AG08395 (cell line): ENCODE data around the gene FAM227B.
A peak's percentile ranks its signal among the peaks of the same experiment; 100 is the strongest.
"Not testable (repeated sequence)": the region's sequence is repeated elsewhere in the genome, so short reads cannot be mapped to it uniquely, and the experiment has no call there.

Experiments used
- DNase-seq: peaks from one replicate; pipeline ENCODE4 v3.0.0; 2012; ENCODE audit warnings: mixed read lengths, low spot score

FAM227B gene

GRCh38 chr15:49494842-49495241, 125.8 kb downstream of the FAM227B start:
- DNase-seq, result no peak

DNA sequence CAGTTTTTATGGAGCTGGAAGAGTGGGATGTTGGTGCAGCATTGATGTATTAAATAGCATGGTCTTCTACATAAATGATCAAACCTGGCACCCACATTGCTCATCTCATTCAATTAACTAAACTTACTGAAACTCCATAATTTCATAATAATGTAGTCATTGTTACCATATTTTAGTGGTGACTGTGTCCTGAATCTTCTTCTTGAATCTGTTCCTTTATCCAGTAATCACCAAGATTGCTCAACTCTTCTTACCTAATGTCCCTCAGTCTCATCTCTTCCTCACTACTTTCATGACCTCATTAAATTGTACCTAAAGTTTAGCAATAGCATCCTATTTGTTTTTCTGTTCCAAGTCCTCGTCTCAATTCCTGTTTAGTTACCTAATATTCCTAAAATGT, 127.8 kb downstream of the FAM227B start:
- peak; percentile 54 for DNase-seq

GRCh38 chr15:49492151-49492550, 128.5 kb downstream of the FAM227B start:
- no peak for DNase-seq

DNA sequence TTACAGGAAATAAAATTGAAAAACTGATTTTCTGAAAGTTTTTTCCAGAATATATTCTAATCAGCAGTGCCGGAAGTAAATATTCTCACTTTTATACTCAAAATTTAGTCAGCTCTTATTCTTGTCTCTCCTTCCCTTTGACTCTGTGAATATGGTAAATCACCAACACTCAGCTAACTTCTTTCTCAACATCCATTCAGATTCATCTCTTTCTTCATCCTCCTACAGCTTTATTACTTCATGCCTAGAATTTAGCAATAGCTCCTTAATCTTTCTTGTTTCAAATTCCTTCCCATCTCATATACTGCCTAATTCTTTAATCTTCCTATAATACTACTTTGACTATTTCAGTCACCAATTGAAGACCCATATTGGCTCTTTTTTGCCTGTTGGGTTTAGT, 129.7 kb downstream of the FAM227B start:
- no peak for DNase-seq

DNA sequence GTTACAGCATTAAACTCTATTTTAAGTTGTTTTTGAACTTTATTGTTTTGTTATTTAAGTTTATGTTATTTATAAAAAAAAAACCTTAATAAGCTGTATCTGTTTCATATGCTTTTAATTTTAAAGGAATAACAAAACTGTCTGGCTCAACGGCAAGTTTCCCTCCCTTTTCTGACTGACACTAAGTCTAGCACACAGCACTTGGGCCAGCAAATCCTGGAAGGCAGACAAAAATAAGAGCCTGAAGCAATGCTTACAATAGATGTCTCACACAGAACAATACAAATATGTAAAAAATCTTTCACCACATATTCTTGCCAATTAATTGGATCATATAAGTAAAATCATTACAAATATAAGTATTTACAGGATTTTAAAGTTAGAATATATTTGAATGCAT, 135.2 kb downstream of the FAM227B start:
- not testable (repeated sequence) for DNase-seq

- DNase-seq, result not testable (repeated sequence)
Observed at GRCh38 chr15:49478982-49479381, 141.6 kb downstream of the FAM227B start.

DNA sequence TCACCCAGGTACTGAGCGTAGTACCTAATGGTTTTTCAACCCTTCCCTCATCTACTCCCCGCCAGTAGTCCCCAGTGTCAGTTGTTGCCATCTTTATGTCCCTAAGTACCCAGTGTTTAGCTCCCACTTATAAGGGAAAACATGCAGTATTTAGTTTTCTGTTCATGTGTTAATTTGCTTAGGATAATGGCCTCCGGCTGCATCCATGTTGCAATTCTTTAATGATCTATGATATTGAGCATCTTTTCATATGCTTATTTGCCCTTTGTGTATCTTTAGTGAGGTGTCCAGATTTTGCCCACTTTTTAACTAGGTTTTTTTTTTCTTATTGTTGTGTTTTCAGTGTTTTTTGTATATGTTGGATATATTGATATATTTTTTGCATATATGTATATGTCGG, 142.6 kb downstream of the FAM227B start:
- not testable (repeated sequence) for DNase-seq

- no peak for DNase-seq
Observed at GRCh38 chr15:49473031-49473430, 147.6 kb downstream of the FAM227B start.

DNA sequence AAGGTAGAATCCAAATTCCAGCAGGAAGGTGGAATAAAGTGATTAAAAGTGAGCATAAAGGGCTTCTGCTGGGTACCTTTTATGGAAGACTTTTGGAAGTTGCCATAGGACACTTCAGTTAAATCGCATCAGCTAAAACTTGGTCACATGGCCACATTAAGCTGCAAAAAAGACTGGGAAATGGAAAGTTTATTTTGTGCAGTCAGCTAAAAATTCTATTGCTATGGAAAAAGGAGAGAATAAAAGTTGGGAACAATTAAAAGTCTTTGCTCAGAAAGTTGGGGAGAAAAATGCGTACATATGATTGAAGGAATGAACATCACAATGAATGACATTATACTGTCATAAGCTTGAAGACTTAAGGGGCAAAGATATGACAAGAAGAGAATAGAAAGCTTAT, 148.3 kb downstream of the FAM227B start:
- DNase-seq, result no peak

GRCh38 chr15:49471733-49472132, 148.9 kb downstream of the FAM227B start:
- DNase-seq, result no peak

DNA sequence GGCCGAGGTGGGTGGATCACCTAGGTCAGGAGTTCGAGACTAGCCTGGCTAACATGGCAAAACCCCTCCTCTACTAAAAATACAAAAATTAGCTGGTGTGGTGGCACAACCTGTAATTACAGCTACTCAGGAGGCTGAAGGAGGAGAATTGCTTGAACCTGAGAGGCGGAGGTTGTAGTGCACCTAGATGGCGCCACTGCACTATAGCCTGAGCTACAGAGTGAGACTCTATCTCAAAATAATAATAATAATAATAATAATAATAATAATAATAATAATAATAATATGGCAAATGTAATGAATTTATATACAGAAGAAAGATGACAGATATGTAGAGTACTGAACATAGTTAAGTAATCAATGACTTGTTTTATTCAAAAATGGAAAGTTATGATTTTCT, 149.4 kb downstream of the FAM227B start:
- not testable (repeated sequence) for DNase-seq

DNA sequence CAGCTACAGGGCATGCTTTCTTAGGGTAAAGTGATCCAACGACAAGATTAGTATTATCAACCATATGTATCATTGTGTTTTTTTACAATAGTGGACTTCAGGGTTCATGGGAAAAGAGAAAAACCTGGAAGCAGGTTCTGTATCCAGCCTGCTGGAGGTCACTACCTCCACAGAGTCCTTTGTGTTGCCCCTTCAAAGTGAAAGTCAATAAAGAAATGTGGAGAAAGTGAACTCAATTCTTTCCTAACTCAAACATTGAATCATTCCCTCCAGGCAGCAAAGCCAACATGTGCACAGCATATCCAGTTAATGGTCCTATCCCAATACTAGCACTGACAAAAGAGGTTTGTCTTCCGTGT, 152.2 kb downstream of the FAM227B start:
- peak; percentile 47 for DNase-seq

GRCh38 chr15:49467746-49468480, 152.7 kb downstream of the FAM227B start:
- DNase-seq, result no peak

GRCh38 chr15:49466119-49466518, 154.5 kb downstream of the FAM227B start:
- no peak for DNase-seq

- DNase-seq, result no peak
Observed at GRCh38 chr15:49464522-49464921, 156.1 kb downstream of the FAM227B start.

- DNase-seq, result no peak
Observed at GRCh38 chr15:49462232-49462844, 158.3 kb downstream of the FAM227B start.

DNA sequence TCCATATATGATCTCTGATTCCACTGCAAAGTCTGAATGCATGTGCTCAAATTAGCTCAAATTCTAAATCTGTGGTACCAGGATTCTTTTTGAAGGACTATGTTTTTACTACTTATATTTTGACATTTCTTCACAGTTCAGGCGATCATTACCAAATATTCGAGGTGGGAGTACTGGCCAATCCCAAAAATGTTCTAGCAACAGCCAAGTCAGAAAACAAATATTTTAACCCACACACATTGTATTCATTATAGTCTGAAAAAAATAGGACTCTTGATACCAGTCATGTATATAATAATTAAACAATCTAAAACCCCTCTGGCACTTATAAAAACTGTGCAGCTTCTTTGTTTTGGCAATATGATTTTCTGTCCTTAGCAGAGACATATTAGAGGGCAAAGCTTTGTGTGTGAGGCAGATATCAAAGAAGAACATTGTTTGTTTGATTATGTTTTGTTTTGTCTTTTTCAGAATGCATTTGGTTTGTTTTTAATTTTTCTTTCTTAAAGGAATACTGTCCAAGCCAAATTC, 160.1 kb downstream of the FAM227B start:
- no peak for DNase-seq

GRCh38 chr15:49458145-49458544, 162.5 kb downstream of the FAM227B start:
- DNase-seq, result peak; percentile 17

- no peak for DNase-seq
Observed at GRCh38 chr15:49456166-49456565, 164.5 kb downstream of the FAM227B start.

GRCh38 chr15:49452595-49452994, 168.0 kb downstream of the FAM227B start:
- no peak for DNase-seq

DNA sequence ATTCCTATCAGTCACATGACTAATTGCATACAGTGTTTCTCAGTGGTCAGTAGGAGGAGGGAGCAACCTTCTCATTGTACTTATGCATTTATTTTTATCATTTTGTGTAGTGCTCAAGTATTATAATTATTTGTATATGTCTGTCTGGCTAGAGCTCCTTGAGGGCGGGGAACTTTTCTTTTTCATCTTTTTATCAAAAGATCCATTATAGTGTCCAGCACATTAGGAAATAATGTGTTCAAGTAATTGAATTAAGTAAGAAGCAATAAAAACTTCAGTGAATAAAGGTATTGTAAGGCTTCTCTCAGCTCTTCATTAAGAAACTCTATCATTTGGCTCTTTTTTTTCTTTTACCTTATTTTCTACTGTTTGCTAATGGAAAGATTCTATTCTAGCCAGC, 178.8 kb downstream of the FAM227B start:
- no peak for DNase-seq

DNA sequence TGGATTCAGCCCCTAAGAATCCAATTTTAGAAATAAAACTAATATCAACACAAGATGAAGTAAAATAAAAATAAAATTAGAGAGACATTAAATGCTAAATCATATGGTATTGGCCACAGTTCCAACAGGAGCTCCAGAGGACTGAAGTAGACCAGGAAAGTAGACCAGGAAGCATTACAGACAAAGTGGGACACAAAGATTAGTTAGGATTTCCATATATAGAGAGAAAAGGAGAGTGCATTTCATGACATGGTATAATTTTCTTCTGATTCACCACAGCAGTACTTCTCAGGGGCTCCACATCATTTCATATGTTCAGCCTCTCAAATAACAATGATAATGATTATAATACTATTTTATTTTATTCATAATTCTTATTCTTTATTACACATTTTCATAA, 179.3 kb downstream of the FAM227B start:
- DNase-seq, result no peak

- DNase-seq, result no peak
Observed at GRCh38 chr15:49439678-49440395, 180.8 kb downstream of the FAM227B start.
